Activated naive CD4-positive, alpha-beta T cell (primary cell): ENCODE data around the gene CYP11A1.
"Not testable (repeated sequence)": the region's sequence is repeated elsewhere in the genome, so short reads cannot be mapped to it uniquely, and the experiment has no call there.

Source experiments
- DNase-seq, 4 experiments: peaks; one replicate each; lab custom pipeline; 2025; lab: John Stamatoyannopoulos, UW

Gene CYP11A1

DNA sequence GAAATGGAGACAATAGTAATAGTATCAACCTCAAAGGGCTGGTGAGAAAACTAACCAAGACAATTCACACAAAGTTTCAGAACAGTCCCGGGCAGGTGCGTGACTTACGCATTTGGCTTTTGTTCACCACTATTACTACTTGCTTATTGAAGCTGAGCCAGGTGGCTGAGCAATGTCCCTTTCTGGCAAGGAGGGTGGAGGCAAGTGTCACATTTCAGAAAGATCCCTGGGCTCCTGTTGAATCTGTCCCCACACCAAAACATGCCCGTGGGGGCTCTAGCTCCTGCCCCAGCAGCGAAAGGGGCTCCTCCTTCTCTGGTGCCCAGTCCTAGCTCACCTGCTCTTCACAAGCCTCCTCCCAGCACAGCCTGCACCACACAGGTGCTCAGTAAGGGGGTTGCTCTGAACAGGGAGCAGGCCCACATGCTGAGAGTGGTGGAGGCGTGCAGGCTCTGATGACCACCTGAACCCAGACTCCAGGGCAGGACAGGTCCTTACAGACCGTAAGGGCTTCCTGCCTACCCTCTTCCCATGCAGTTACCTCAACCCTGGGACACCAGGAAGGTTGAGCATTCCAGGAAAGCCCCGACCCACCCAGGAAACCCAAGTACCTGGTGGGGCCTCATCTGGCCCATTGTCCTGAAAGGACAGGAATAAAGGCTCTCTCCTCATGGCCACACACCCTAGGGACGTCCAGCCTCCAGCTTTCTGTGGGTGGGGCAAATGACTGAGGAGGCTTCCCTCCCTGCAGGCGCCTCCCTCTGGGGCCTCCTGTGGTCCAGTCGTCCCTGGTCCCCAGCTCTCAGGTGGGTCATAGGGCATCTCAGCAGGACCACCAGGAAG is 33.7 kb upstream of the CYP11A1 start:
- DNase-seq: no peak

DNA sequence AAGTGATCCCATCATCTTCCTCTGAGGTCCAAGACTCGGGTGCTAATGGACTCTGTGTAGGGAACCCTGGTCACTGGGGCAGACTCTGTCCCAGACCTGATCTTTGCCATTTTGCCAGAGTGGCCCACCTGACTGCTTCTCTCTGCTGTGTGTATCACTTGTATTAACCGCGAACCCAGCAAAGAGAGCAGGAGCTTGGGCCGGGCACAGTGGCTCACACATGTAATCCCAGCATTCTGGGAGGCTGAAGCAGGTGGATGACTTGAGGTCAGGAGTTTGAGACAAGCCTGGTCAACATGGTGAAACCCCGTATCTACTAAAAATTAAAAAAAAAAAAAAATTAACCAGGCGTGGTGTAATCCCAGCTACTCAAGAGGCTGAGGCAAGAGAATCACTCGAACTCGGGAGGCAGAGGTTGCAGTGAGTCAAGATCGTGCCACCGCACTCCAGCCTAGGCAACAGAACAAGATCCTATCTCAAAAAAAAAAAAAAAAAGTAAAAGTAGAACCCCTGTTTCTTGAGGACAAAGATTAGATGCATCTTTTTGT is 32.9 kb upstream of the CYP11A1 start:
- DNase-seq: no peak

DNA sequence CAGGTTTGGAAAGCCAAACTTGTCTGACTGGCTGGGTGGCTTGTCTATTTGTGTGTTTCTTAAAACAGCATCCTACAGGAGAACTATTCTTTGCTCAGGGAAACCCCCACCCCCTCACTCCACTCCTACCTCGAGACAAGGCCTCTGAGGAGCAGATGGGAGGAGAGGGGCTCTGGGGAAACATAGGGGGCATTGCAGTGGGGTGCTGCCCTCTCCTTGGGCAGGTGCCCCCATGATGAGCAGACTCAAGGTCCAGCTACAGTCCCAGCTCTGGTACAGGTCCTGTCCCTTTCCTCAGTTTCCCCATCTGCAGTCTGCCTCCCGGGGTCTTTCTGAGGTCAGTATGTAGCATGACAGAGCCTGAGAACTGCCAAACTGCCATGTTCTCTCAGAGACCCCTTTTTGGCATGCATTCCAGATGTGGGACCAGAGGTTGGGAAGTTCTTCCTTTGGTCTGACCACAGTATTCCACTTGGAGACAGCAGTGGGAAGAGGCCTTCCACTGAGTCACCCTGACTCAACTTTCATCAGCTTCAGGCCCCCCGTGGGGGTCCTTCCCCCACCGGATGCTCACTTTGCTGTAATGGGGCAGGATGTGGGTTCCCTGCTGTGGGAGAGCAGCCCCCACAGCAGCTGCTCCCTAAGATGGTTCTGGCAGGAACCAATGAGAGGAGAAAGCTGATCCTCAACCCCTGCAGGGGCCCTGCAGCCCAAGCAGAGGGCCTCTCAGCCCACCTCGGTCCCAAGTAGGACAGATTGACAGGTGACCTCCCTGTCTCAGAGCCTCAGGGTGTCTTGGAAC is 32.3 kb upstream of the CYP11A1 start:
- peak in 1 of 4 experiments; percentile 9 for DNase-seq

DNA sequence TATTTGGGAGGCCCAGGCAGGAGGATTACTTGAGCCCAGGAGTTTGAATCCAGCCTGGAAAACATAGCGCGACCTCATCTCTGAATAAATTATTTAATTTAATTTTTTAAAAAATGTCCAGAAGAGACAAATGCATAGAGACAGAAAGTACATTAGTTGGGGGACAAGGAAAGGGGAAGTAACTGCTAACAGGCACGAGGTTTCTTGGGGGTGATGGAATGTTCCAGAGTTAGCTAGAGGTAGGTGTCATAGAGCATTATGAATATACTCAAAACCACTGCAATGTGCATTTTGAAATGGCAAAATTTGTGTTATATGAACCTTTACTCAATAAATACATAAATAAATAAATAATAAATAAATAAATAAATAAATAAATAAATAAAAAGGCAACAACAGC is 31.7 kb upstream of the CYP11A1 start:
- no peak for DNase-seq

DNA sequence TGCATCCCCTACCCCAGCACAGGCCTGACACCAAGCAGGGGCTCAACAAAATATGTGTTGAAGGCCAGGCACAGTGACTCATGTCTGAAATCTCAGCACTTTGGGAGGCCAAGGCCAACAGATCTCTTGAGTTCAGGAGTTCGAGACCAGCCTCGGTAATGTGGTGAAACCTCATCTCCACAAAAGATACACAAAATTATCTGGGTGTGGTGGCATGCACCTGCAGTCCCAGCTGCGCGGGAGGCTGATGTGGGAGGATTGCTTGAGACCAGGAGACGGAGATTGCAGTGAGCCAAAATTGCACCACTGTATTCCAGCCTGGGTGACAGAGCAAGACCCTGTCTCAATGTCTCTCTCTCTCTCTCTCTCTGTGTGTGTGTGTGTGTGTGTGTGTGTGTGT is 30.7 kb upstream of the CYP11A1 start:
- DNase-seq: no peak

- no peak for DNase-seq
Measured at GRCh38 chr15:74397239-74398068, 30.0 kb upstream of the CYP11A1 start.

- DNase-seq: no peak
Measured at GRCh38 chr15:74396445-74397238, 29.2 kb upstream of the CYP11A1 start.

DNA sequence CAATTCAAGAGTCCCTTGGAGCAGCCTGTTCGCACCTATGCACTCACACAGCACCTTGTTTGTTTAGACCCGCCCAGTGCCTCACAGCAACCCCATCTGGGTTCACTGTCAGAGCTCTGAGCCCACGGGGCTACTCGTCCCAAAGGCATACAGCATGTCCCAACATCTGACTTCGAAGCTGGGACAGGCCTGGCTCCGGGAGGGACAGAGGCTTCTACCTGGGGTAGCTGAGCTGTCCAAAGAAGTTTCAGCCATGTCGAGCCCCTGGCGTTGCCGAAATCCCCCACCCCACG is 28.6 kb upstream of the CYP11A1 start:
- DNase-seq: no peak

DNA sequence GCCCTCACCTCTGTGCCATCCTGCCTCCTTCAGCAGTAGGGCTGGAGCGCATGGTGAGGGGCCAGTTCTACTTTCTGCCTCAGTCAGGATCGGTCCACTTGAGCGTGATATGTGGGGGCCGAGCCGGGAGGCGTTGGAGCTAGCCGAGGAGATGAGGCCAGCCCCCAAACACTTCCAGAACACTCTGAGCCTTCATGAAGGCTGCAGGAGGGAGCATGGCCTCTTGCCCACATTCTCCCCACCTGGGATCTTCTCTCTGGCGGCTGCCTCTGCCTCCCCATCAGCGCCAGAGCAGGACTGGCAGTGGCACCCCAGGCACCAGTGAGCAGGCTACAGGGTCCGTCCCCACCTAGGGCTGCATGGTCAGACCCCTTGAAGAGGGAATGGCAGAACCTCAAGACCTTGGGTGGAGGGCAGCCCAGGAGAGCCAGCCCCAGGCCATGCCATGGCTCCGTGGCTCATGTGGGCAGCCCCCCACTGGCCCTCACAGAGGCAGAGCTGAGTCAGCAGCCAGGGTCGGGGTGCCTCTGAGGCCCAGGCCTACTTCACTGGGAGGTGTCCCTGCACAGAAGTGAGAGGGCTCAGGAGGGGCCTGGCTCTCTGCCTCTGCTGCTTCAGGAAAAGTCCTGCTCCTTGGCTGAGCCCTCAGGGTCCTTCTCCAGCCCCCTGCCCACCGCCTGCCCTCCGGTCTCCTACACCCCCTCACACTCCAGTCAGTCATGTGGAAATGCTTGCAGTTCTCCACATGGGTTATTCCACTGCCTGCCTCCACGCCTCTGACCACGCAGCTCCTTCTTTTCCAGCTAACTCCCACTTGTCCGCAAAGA is 28.1 kb upstream of the CYP11A1 start:
- no peak for DNase-seq

DNA sequence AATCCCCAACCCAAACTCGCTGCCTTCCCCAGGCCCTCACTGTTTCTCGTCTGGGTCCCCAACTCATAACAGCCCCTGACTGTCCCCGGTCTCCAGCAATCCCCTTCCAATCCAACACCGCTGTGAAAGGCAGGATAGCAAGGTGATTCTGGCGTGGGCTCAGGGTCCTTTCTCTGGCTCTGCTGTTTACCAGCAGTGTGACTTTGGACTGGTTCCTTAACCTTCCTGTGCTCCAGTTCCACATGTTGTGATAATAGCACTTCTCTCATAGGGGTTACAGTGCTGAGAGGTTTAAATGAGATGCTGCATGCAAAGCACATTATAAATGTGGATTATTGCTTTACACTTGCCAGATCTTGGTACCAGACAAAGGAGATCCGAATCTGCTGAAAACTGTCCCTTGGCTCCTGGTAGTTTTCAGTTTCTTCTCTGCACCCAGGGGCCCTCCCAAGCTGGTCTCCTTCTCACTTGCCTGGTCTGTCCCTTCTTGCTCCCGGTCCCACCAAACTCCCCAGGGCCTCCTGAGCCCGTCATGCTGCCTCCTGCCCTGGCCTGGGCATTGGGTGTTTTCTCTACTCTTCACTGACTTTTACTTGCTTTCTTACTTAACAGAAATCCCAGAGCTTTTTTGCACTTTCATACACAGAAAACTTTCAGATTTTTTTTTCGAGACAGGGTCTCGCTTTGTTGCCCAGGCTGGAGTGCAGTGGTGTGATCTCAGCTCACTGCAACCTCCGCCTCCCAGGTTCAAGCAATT is 26.8 kb upstream of the CYP11A1 start:
- DNase-seq: no peak

DNA sequence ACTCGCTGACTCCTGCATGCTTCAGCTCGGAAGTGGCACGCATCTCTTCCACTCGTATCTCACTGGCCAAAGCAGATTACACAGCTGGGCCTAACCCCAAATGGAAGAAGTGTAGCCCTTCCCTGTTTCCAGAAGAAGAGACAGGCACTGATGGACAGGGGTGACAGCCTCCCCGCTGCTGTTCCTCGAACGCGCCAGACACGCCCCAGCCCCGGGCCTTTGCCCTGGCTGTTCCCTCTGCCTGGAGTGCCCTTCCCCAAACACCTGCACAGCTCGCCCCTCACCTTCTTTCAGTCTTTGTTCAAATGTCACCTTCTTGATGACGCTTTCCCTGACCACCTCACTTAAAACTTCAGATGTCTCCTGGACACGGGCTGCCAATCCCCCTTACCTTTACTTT is 26.0 kb upstream of the CYP11A1 start:
- no peak for DNase-seq

DNA sequence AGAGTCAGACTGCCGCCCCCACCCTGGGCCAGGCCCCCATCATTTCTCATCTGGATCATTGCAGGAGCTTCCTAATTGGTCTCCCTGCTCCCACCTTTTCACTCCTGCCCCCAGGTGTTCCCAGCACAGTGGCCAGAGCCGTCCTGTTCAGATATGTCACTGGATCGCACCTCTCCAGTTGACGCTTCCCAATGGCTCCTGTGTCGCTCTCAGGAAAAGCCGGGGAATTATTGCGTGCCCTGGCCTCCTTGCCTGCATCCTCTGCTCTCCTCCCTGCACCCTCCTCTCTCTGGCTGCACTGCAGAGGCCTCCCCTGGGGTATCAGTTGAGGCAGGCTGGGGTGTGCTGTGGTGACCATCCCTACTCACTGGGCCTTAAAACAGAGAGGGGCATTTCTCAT is 25.5 kb upstream of the CYP11A1 start:
- no peak for DNase-seq

- DNase-seq: no peak
Measured at GRCh38 chr15:74392451-74392830, 25.0 kb upstream of the CYP11A1 start.

GRCh38 chr15:74391582-74392450 is 24.4 kb upstream of the CYP11A1 start:
- DNase-seq: no peak

DNA sequence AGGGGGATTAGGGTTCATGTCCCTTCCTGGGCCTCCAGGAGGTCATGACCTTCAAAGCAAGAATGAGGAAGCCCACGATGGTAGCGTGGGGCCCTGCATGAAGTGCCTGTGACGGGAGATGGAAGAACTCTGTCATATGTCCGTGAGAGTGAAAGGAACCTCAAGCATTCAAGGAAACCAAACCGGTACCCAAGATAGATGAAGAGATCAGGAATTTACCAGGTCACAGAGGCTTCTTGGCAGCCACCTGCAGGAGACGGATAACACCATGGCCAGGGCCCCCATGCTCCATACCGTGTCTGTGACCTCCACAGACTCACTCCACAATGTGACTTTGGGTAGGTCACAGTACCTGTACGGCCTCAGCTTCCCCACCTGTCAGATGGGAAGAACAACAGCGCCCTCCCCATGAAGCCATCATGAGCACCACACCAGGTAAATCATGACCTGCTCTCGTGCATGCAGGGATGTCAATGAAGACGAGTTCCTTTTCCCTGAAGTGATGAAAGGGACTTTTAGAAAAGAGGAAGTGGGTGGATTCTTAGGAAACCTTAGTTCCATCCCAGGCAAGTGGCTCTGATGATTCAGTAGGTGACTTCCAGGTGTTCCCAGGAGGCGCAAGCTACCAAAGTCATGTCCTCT is 23.3 kb upstream of the CYP11A1 start:
- no peak for DNase-seq

- not testable (repeated sequence) for DNase-seq
Measured at GRCh38 chr15:74390049-74390646, 22.7 kb upstream of the CYP11A1 start.

GRCh38 chr15:74389241-74390048 is 22.0 kb upstream of the CYP11A1 start:
- no peak for DNase-seq
